OCI-LY7 (cell line): ENCODE data around the gene SIX3. TPM values are rescaled to one million over a fixed set of nuclear protein-coding genes. Genes with fewer than 3 reads are reported as not detected.

Experiments used
- BruUV-seq: library from RNA; stranded (reverse); fragments of 400-500 nt; replicated peaks from 2 replicates; lab custom pipeline; 2021; lab: Mats Ljungman, UMichigan
- CTCF ChIA-PET: fragments of 300-600 bp; sonication (Branson Sonifier 250); formaldehyde crosslinking; loops from one replicate; lab custom pipeline; 2022; ENCODE audit warnings: antibody characterized with exemption; ENCODE audit not compliant: unreplicated experiment; lab: Charles Lee
- POLR2A ChIA-PET: fragments of 300-600 bp; sonication (Branson Sonifier 250); formaldehyde crosslinking; loops from one replicate; lab custom pipeline; 2022; ENCODE audit warnings: antibody characterized with exemption; lab: Charles Lee
- DNase-seq: peaks from one replicate; pipeline ENCODE4 v3.0.0-alpha.2; 2015; ENCODE audit warnings: low spot score
- H2AFZ ChIP-seq: fragments of 200-600 bp; sonication (generic), shearing (Covaris generic); 2 replicates; pipeline ENCODE4 v1.6.1; 2014; ENCODE audit warnings: mild to moderate bottlenecking, antibody characterized with exemption, low read length, moderate library complexity
- H3K27ac ChIP-seq: fragments of 200-600 bp; sonication (generic); 2 replicates; pipeline ENCODE4 v1.5.1; 2014; ENCODE audit warnings: mixed run types, low read depth, mild to moderate bottlenecking, moderate library complexity, low read length, inconsistent platforms; ENCODE audit not compliant: poor library complexity, severe bottlenecking
- H3K36me3 ChIP-seq: fragments of 200-600 bp; sonication (generic); 2 replicates; pipeline ENCODE4 v1.6.1; 2014; ENCODE audit warnings: mild to moderate bottlenecking, antibody characterized with exemption, low read length, moderate library complexity, mixed read lengths; ENCODE audit not compliant: insufficient read depth
- H3K4me1 ChIP-seq: fragments of 200-600 bp; sonication (generic); 2 replicates; pipeline ENCODE4 v1.5.1; 2014; ENCODE audit warnings: mild to moderate bottlenecking, low read length; ENCODE audit not compliant: insufficient read depth, poor library complexity, severe bottlenecking
- H3K4me2 ChIP-seq: fragments of 200-600 bp; sonication (generic); 2 replicates; pipeline ENCODE4 v1.6.1; 2014; ENCODE audit warnings: mild to moderate bottlenecking, low read length
- H3K4me3 ChIP-seq: fragments of 200-600 bp; sonication (generic); 2 replicates; pipeline ENCODE4 v1.5.1; 2014; ENCODE audit warnings: mild to moderate bottlenecking, low read depth, low read length; ENCODE audit not compliant: poor library complexity, severe bottlenecking
- H3K79me2 ChIP-seq: fragments of 200-600 bp; sonication (generic); 2 replicates; pipeline ENCODE4 v1.6.1; 2016; ENCODE audit warnings: low read depth, mild to moderate bottlenecking, low read length, moderate library complexity, mixed read lengths; ENCODE audit not compliant: insufficient read depth
- H3K9me2 ChIP-seq: fragments of 200-600 bp; sonication (generic); 2 replicates; pipeline ENCODE4 v1.6.1; 2016; ENCODE audit warnings: mild to moderate bottlenecking, low read length, mixed read lengths; ENCODE audit not compliant: insufficient read depth
- H3K9me3 ChIP-seq: fragments of 200-600 bp; sonication (generic); 2 replicates; pipeline ENCODE4 v1.6.1; 2014; ENCODE audit warnings: mild to moderate bottlenecking, mixed run types, low read length, mixed read lengths
- H4K20me1 ChIP-seq: fragments of 200-600 bp; sonication (generic); 2 replicates; pipeline ENCODE4 v1.6.1; 2014; ENCODE audit warnings: mild to moderate bottlenecking, antibody characterized with exemption, low read length, moderate library complexity, mixed read lengths; ENCODE audit not compliant: insufficient read depth
- CTCF ChIP-seq: fragments of 200-600 bp; sonication (generic); conservative IDR thresholded peaks from 2 replicates; pipeline ENCODE4 v1.5.1; 2014; ENCODE audit warnings: mild to moderate bottlenecking, antibody characterized with exemption, low read length, moderate library complexity, mixed read lengths
- EZH2phosphoT487 ChIP-seq: fragments of 200-600 bp; sonication (generic); IDR thresholded peaks from 2 replicates; pipeline ENCODE4 v1.6.1; 2018; ENCODE audit warnings: low read depth, borderline replicate concordance, mild to moderate bottlenecking, mixed run types, antibody characterized with exemption, low read length, moderate library complexity, mixed read lengths
- intact Hi-C: fragments of 100-400 bp; cut with micrococcal nuclease; formaldehyde crosslinking; loops from one replicate; pipeline ENCODE4 v1.10.0; 2022; ENCODE audit not compliant: unreplicated experiment
- small RNA-seq: library from RNA; depleted of rRNA; stranded (forward); fragments of <200 nt; gene quantifications from one replicate; pipeline ENCODE3, GENCODE V24; 2014
- total RNA-seq, 2 experiments: library from RNA; depleted of rRNA in 1 of 2; stranded (reverse); fragments of >200 nt in 1 of 2; shearing (Covaris generic) in 1 of 2; gene quantifications; 2 replicates each; pipeline ENCODE4 v1.2.3, GENCODE V29; 2014 to 2022

SIX3 gene
- total RNA-seq, 2 experiments from 2014 or later: not detected

- no peak overlapping the region for H2AFZ ChIP-seq
- H3K4me3 ChIP-seq: no peak overlapping the region
- DNase-seq: no peak
- H3K36me3 ChIP-seq: no peaks in the 10 kb centered on the region; the same call in 1 of the 2 replicates
- no peaks in the 10 kb centered on the region for H3K9me2 ChIP-seq
- no peaks in the 10 kb centered on the region for H4K20me1 ChIP-seq
- TF ChIP-seq EZH2phosphoT487 (no peak), CTCF (no peak)
- H3K9me3 ChIP-seq: peaks cover 32% of the 10 kb centered on the region; the same call in 1 of the 2 replicates
- no peaks in the 10 kb centered on the region for H3K4me1 ChIP-seq
- CTCF ChIA-PET: no interaction called here
- POLR2A ChIA-PET: no interaction called here
- no TSS peak for BruUV-seq
- no peak overlapping the region for H3K4me2 ChIP-seq
- no peaks in the 10 kb centered on the region for H3K79me2 ChIP-seq
- no peak overlapping the region for H3K27ac ChIP-seq
- intact Hi-C loops: loop anchor here (10.0 kb wide), 1 partner anchor 236 kb away; no protein-coding TSS in a partner anchor
Observed at GRCh38 chr2:44989176-44989575, 47.7 kb downstream of the SIX3 start.

DNA sequence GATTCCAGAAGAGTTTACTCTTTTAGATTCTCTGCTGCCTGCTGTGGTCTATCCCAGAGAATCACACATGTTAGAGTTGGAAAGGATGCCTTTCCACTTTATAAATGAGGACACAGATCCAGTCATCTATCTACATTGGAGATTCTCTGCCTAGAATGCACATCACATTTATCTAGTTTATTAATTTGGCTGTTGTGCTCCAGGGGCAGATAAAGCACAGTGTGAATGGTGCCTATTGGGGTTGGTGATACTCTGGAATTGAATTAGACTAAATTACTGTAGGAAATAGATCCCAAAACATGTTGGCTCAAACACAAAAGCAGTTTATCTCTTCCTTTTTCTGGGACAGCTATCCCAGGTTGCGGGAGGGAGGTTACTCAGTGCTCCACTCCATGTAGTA lies 52.9 kb downstream of the SIX3 start:
- BruUV-seq: no TSS peak
- TF ChIP-seq EZH2phosphoT487 (no peak), CTCF (no peak)
- POLR2A ChIA-PET: no interaction called here
- H3K79me2 ChIP-seq: no peaks in the 10 kb centered on the region
- no peaks in the 10 kb centered on the region for H4K20me1 ChIP-seq
- peaks cover 12% of the 10 kb centered on the region; the same call in 1 of the 2 replicates for H3K9me3 ChIP-seq
- intact Hi-C loops: no loop called here
- H3K9me2 ChIP-seq: no peaks in the 10 kb centered on the region
- CTCF ChIA-PET: no interaction called here
- H3K4me2 ChIP-seq: no peak overlapping the region
- no peak for DNase-seq
- no peak overlapping the region for H3K27ac ChIP-seq
- no peaks in the 10 kb centered on the region; the same call in 1 of the 2 replicates for H3K36me3 ChIP-seq
- H3K4me1 ChIP-seq: peaks cover 7% of the 10 kb centered on the region
- no peak overlapping the region for H2AFZ ChIP-seq
- H3K4me3 ChIP-seq: no peak overlapping the region

Small RNA genes within 50 kb of the gene (small RNA-seq; reads per million reads assigned to genes)
- not detected for gene RF02246
- gene RF02247: not detected
- not detected for gene RF02248
- not detected for gene RF02250
- not detected for gene RF02251
- not detected for gene RF02252

Other genes with a start within 250 kb of the SIX3 start
- gene SIX2, start 67.8 kb downstream of the SIX3 start, total RNA-seq (2014; rRNA removed; shearing (Covaris generic)): not detected in 2 replicates
- gene SIX2, start 67.8 kb downstream of the SIX3 start, total RNA-seq (2022): not detected in 2 replicates